H1 (cell line): ENCODE data around the gene POU2F1. TPM values are rescaled to one million over a fixed set of nuclear protein-coding genes. Genes with fewer than 3 reads are reported as not detected.

Experiments
- CTCF ChIA-PET: fragments of 300-600 bp; sonication (Branson Sonifier 250); formaldehyde crosslinking; loops from one replicate; lab custom pipeline; 2021; ENCODE audit not compliant: partially characterized antibody; lab: Charles Lee
- POLR2A ChIA-PET: fragments of 300-600 bp; sonication (Branson Sonifier 250); formaldehyde crosslinking; loops from one replicate; lab custom pipeline; 2021; ENCODE audit warnings: inconsistent platforms; ENCODE audit not compliant: partially characterized antibody; lab: Charles Lee
- DNase-seq, 2 experiments: peaks; one replicate each; pipeline versions ENCODE4 v3.0.0 to v3.0.0-alpha.2; 2010 to 2022; ENCODE audit warnings: low spot score in 2 of 2, low read depth in 1 of 2, mixed read lengths in 1 of 2
- FAIRE-seq: peaks from 2 replicates; lab custom pipeline; 2011; peaks lifted over from hg19 to GRCh38; lab: Jason Lieb, UNC
- H2AFZ ChIP-seq: 2 replicates; pipeline ENCODE4 v1.8.1; 2012; ENCODE audit warnings: low read length, inconsistent platforms
- H2AK5ac ChIP-seq: 2 replicates; pipeline ENCODE4 v1.6.1; 2013; ENCODE audit warnings: low read depth, low read length
- H2BK120ac ChIP-seq: replicated peaks from 2 replicates; pipeline ENCODE3; 2013; ENCODE audit warnings: low read depth, low read length, inconsistent platforms
- H2BK12ac ChIP-seq: 2 replicates; pipeline ENCODE4 v1.6.1; 2013; ENCODE audit warnings: low read depth, low read length
- H2BK15ac ChIP-seq: 2 replicates; pipeline ENCODE4 v1.6.1; 2013; ENCODE audit warnings: low read length
- H2BK20ac ChIP-seq: 2 replicates; pipeline ENCODE4 v1.6.1; 2013; ENCODE audit warnings: low read length
- H2BK5ac ChIP-seq: 2 replicates; pipeline ENCODE4 v1.6.1; 2013; ENCODE audit warnings: low read depth, low read length
- H3K14ac ChIP-seq: 2 replicates; pipeline ENCODE4 v1.6.1; 2013; ENCODE audit warnings: inconsistent platforms; ENCODE audit not compliant: insufficient read length
- H3K18ac ChIP-seq: 2 replicates; pipeline ENCODE4 v1.6.1; 2013; ENCODE audit warnings: low read length; ENCODE audit errors: extremely low read depth
- H3K23ac ChIP-seq: 2 replicates; pipeline ENCODE4 v1.6.1; 2013; ENCODE audit warnings: inconsistent platforms; ENCODE audit not compliant: insufficient read length
- H3K23me2 ChIP-seq: 2 replicates; pipeline ENCODE4 v1.6.1; 2013; ENCODE audit warnings: low read depth, low read length
- H3K27ac ChIP-seq: 2 replicates; pipeline ENCODE4 v1.6.1; 2011; ENCODE audit warnings: low read depth, low read length, inconsistent platforms
- H3K27me3 ChIP-seq, 4 experiments: replicated peaks in 1 of 4; 1 replicate in 1 of 4; 2 replicates in 3 of 4; pipeline versions ENCODE4 v1.6.1 to v1.8.1; 2011 to 2013; ENCODE audit warnings: low read length in 3 of 4, mild to moderate bottlenecking in 3 of 4, inconsistent platforms in 2 of 4, mixed read lengths in 2 of 4, moderate library complexity in 1 of 4; ENCODE audit not compliant: control insufficient read depth in 3 of 4, insufficient read depth in 3 of 4; ENCODE audit errors: extremely low read depth in 1 of 4
- H3K36me3 ChIP-seq, 4 experiments: 2 replicates each; pipeline versions ENCODE4 v1.6.1 to v1.8.1; 2011 to 2013; ENCODE audit warnings: mild to moderate bottlenecking in 4 of 4, low read length in 3 of 4, moderate library complexity in 2 of 4, control low read depth in 1 of 4, inconsistent platforms in 1 of 4; ENCODE audit not compliant: insufficient read depth in 4 of 4, control insufficient read depth in 2 of 4
- H3K4ac ChIP-seq: replicated peaks from 2 replicates; pipeline ENCODE3; 2013; ENCODE audit warnings: low read length, low read depth, mixed read lengths, inconsistent platforms; ENCODE audit not compliant: insufficient read length
- H3K4me1 ChIP-seq, 4 experiments: replicated peaks in 1 of 4; 1 replicate in 1 of 4; 2 replicates in 3 of 4; pipeline versions ENCODE4 v1.6.1 to v1.8.1; 2011 to 2013; ENCODE audit warnings: low read length in 3 of 4, inconsistent platforms in 2 of 4, mixed read lengths in 1 of 4; ENCODE audit not compliant: insufficient read depth in 4 of 4, control insufficient read depth in 3 of 4
- H3K4me2 ChIP-seq, 2 experiments: 2 replicates each; pipeline versions ENCODE4 v1.6.1 to v1.8.1; 2011 to 2013; ENCODE audit warnings: low read depth in 2 of 2, low read length in 2 of 2, control low read depth in 1 of 2, inconsistent platforms in 1 of 2, mild to moderate bottlenecking in 1 of 2; ENCODE audit not compliant: insufficient read depth in 1 of 2
- H3K4me3 ChIP-seq, 4 experiments: fragments of 200-600, 300-600 bp in 1 of 4; sonication (generic), shearing (Covaris generic), sonication (Bioruptor Twin) in 1 of 4; 2 replicates each; pipeline versions ENCODE4 v1.5.1 to v1.8.1; 2011 to 2016; ENCODE audit warnings: low read length in 4 of 4, low read depth in 3 of 4, control low read depth in 2 of 4, inconsistent platforms in 2 of 4, mild to moderate bottlenecking in 2 of 4, mixed read lengths in 1 of 4, moderate library complexity in 1 of 4; ENCODE audit not compliant: insufficient read depth in 2 of 4; ENCODE audit errors: extremely low read depth in 1 of 4
- H3K56ac ChIP-seq: replicated peaks from 2 replicates; pipeline ENCODE3; 2013; ENCODE audit warnings: low read depth, mild to moderate bottlenecking, mixed read lengths, low read length, inconsistent platforms; ENCODE audit not compliant: insufficient read length
- H3K79me1 ChIP-seq: 2 replicates; pipeline ENCODE4 v1.6.1; 2013; ENCODE audit warnings: low read depth, low read length, control low read depth
- H3K79me2 ChIP-seq, 2 experiments: 2 replicates each; pipeline versions ENCODE4 v1.6.1 to v1.8.1; 2012 to 2013; ENCODE audit warnings: low read length in 2 of 2, mild to moderate bottlenecking in 2 of 2, inconsistent platforms in 1 of 2; ENCODE audit not compliant: insufficient read depth in 2 of 2, control insufficient read depth in 1 of 2
- H3K9ac ChIP-seq, 4 experiments: replicated peaks in 1 of 4; 1 replicate in 1 of 4; 2 replicates in 3 of 4; pipeline versions ENCODE4 v1.6.1 to v1.8.1; 2011 to 2013; ENCODE audit warnings: low read depth in 3 of 4, low read length in 3 of 4, control low read depth in 2 of 4, mild to moderate bottlenecking in 2 of 4, moderate library complexity in 2 of 4, inconsistent platforms in 1 of 4; ENCODE audit errors: extremely low read depth in 1 of 4
- H3K9me3 ChIP-seq, 2 experiments: 2 replicates each; pipeline versions ENCODE4 v1.6.1 to v1.8.1; 2012 to 2013; ENCODE audit warnings: mild to moderate bottlenecking in 2 of 2, moderate library complexity in 2 of 2, control low read depth in 1 of 2, inconsistent platforms in 1 of 2, low read depth in 1 of 2, low read length in 1 of 2, mixed read lengths in 1 of 2; ENCODE audit not compliant: insufficient read depth in 2 of 2
- H4K20me1 ChIP-seq, 2 experiments: replicated peaks in 1 of 2; 2 replicates each; pipeline versions ENCODE3 to v1.8.1; 2011 to 2013; ENCODE audit warnings: inconsistent platforms in 2 of 2, low read length in 2 of 2, mild to moderate bottlenecking in 1 of 2; ENCODE audit not compliant: insufficient read depth in 2 of 2, control insufficient read depth in 1 of 2
- H4K5ac ChIP-seq: 2 replicates; pipeline ENCODE4 v1.6.1; 2013; ENCODE audit warnings: low read length, low read depth, mixed read lengths, inconsistent platforms; ENCODE audit not compliant: insufficient read length
- H4K8ac ChIP-seq: 2 replicates; pipeline ENCODE4 v1.8.0; 2013; ENCODE audit warnings: mild to moderate bottlenecking, moderate library complexity, low read length, inconsistent platforms; ENCODE audit not compliant: insufficient read depth; ENCODE audit errors: extremely low read depth
- H4K91ac ChIP-seq: replicated peaks from 2 replicates; pipeline ENCODE3; 2013; ENCODE audit warnings: low read length, mixed read lengths, inconsistent platforms; ENCODE audit not compliant: insufficient read length
- BACH1 ChIP-seq: IDR thresholded peaks from 2 replicates; pipeline ENCODE4 v1.6.1; 2012; ENCODE audit warnings: low read length, improper control_type of control experiment
- BRCA1 ChIP-seq: IDR thresholded peaks from 2 replicates; pipeline ENCODE4 v1.6.1; 2012; ENCODE audit warnings: low read depth, low read length, improper control_type of control experiment
- CBX5 ChIP-seq: fragments of 300-800, 300-1000 bp; sonication (generic); IDR thresholded peaks from 2 replicates; pipeline ENCODE4 v1.7.1; 2016; ENCODE audit warnings: antibody characterized with exemption, low read length, low read depth
- EZH2 ChIP-seq: fragments of 200-600 bp; sonication (generic); IDR thresholded peaks from 2 replicates; pipeline ENCODE4 v1.7.1; 2012; ENCODE audit warnings: low read depth, mild to moderate bottlenecking, moderate library complexity, low read length, inconsistent platforms; ENCODE audit not compliant: severe bottlenecking
- HDAC2 ChIP-seq, 2 experiments: fragments of 300-600 bp in 1 of 2; sonication (generic) in 1 of 2; IDR thresholded peaks; 2 replicates each; pipeline ENCODE4 v1.6.1; 2011 to 2012; ENCODE audit warnings: low read depth in 2 of 2, low read length in 2 of 2, mild to moderate bottlenecking in 2 of 2, moderate library complexity in 2 of 2, borderline replicate concordance in 1 of 2, inconsistent platforms in 1 of 2
- RFX5 ChIP-seq: IDR thresholded peaks from 2 replicates; pipeline ENCODE4 v1.6.1; 2011; ENCODE audit warnings: low read depth, low read length, improper control_type of control experiment, borderline replicate concordance
- SP4 ChIP-seq: IDR thresholded peaks from 2 replicates; pipeline ENCODE4 v1.6.1; 2012; ENCODE audit warnings: low read length, inconsistent platforms
- TEAD4 ChIP-seq: IDR thresholded peaks from 2 replicates; pipeline ENCODE4 v1.6.1; 2012; ENCODE audit warnings: low read depth, low read length, inconsistent platforms, mixed read lengths
- WGBS, 2 experiments: shearing (Covaris generic) in 1 of 2; methylation state at CpG; one replicate each; pipeline versions ENCODE4 v1.1.6 to v1.1.7; 2013 to 2015; ENCODE audit warnings: low lambda C conversion rate in 2 of 2, mixed read lengths in 2 of 2, inconsistent platforms in 1 of 2, low coverage in 1 of 2, missing lambda C conversion rate in 1 of 2; ENCODE audit not compliant: insufficient replicate concordance in 2 of 2, insufficient coverage in 1 of 2, insufficient read length in 1 of 2; ENCODE audit errors: extremely low coverage in 1 of 2, missing lambda C conversion rate in 1 of 2; 5-methylcytosine and 5-hydroxymethylcytosine counted together
- polyA plus RNA-seq, 7 experiments: library from polyadenylated mRNA; depleted of rRNA in 3 of 7; stranded (reverse) in 5 of 7; unstranded in 2 of 7; fragments of >200 nt in 5 of 7; fragments of 200-250 nt in 2 of 7; gene quantifications; 1 replicate in 5 of 7; 2 replicates in 1 of 7; 4 replicates in 1 of 7; pipeline versions ENCODE4 v1.2.1 to v1.2.3, GENCODE V29; 2011 to 2013; ENCODE audit warnings: missing spikeins in 2 of 7, mixed read lengths in 2 of 7
- total RNA-seq: library from RNA; stranded (reverse); fragmentation: NEBNext Ultra II Directional; extraction: Animal tissue kit (Norgen Biotek cat#: 25700); gene quantifications from 2 replicates; pipeline ENCODE4 v1.2.1, GENCODE V29; 2021
- TF ChIP-seq, protein P1 (sequence below): IDR thresholded peaks from 2 replicates; pipeline ENCODE4 v1.6.1; 2012; ENCODE audit warnings: low read length, inconsistent platforms

POU2F1 gene
- total and polyA plus RNA-seq, 2 of the 8 experiments (the other 6 are each of a cell fraction or from before 2014, with no cell fraction given): 37.0 to 57.2 TPM

DNA sequence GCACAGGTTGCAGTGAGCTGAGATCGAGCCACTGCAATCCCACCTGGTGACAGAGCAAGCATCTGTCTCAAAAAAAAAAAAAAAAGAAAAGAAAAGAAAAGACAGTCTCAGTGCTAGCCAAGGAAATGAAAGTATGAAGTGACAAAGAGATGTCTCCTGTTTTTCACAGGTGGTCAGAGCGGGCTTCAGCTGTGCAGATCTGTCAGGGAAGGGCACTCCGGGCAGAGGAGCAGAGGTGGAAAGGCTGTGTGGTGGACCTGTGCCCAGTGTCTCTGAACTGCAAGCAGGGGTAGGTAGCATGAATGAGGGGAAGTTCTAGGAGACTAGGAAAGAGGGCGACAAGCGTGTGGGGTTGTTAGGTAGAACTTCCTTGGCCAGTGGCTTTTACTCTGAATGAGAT is 230.2 kb downstream of the POU2F1 start:
- Histone ChIP-seq H3K27me3 (peaks cover 0 to 11% (median 8%) of the 10 kb centered on the region in 4 experiments; a peak in 5 of 7 replicates), H3K23me2 (peaks cover 10% of the 10 kb centered on the region; the same call in 1 of the 2 replicates), H3K79me2 (no peaks in the 10 kb centered on the region), H4K91ac (no peak overlapping the region), H3K9ac (no peak overlapping the region), H3K4me3 (no peak overlapping the region), H2AK5ac (no peak overlapping the region), H3K27ac (no peak overlapping the region), H3K4me1 (peaks cover 0 to 5% (median 3%) of the 10 kb centered on the region in 4 experiments; a peak in 5 of 7 replicates), H3K4me2 (no peak overlapping the region), H4K5ac (no peak overlapping the region), H4K20me1 (no peaks in the 10 kb centered on the region), H3K23ac (no peak overlapping the region), H3K4ac (no peak overlapping the region), H2BK5ac (no peak overlapping the region), H3K36me3 (no peaks in the 10 kb centered on the region), H2BK12ac (no peak overlapping the region), H3K18ac (no peak overlapping the region), H2AFZ (no peak overlapping the region), H3K56ac (no peak overlapping the region), H3K14ac (no peak overlapping the region), H2BK20ac (no peak overlapping the region), H2BK120ac (no peak overlapping the region)
- FAIRE-seq (no peak), DNase-seq (no peak)
- POLR2A ChIA-PET: interaction anchor here (1.0 kb wide), 1 partner anchor 17 kb away, joined by 3 read pairs; no protein-coding TSS in a partner anchor
- CTCF ChIA-PET: interaction anchor here (0.7 to 2.1 kb wide), 11 partner anchors 9 to 107 kb away, joined by 3 to 10 read pairs (median 4); no protein-coding TSS in a partner anchor
- WGBS, 2 experiments: 92% methylated on average over 5 of the region's 5 CpGs; no CpG with 5 or more reads in 1 of the 2 experiments
- TF ChIP-seq BACH1 (no peak), CBX5 (no peak), HDAC2 (IDR thresholded peaks at IDR 0.05; ENCODE audit: borderline replicate concordance in 1 of 2, low read depth in 2 of 2, low read length in 2 of 2) (no peak), EZH2 (no peak), BRCA1 (no peak), SP4 (no peak), RFX5 (no peak), TEAD4 (no peak)
- TF ChIP-seq, protein P1, sequence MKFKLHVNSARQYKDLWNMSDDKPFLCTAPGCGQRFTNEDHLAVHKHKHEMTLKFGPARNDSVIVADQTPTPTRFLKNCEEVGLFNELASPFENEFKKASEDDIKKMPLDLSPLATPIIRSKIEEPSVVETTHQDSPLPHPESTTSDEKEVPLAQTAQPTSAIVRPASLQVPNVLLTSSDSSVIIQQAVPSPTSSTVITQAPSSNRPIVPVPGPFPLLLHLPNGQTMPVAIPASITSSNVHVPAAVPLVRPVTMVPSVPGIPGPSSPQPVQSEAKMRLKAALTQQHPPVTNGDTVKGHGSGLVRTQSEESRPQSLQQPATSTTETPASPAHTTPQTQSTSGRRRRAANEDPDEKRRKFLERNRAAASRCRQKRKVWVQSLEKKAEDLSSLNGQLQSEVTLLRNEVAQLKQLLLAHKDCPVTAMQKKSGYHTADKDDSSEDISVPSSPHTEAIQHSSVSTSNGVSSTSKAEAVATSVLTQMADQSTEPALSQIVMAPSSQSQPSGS: no peak
- TF ChIP-seq, all 59 proteins: peak for 0
- Histone ChIP-seq H2BK15ac (no peak overlapping the region), H3K79me1 (no peaks in the 10 kb centered on the region), H3K9me3 (no peaks in the 10 kb centered on the region), H4K8ac (no peak overlapping the region)
